ENCODE measurements around the gene ACADVL.
A peak's percentile ranks its signal among the peaks of the same experiment; 100 is the strongest.
"Not testable (repeated sequence)": the region's sequence is repeated elsewhere in the genome, so short reads cannot be mapped to it uniquely, and the experiment has no call there.

Gene ACADVL

GRCh38 chr17:7179317-7180254 is 40.2 kb upstream of the ACADVL start, which contains the start of gene ASGR1:
ASGR1 (minus strand) TSS chr17:7179370; CDS start chr17:7178563, 807 bp downstream.
- in situ Hi-C loops (cut with HindIII; ENCODE audit: low pct_unique_long_range_greater_than_20kb, low sequenced_read_pairs) = no loop called here

GRCh38 chr17:7182101-7182500 is 37.6 kb upstream of the ACADVL start:
- in situ Hi-C loops (cut with HindIII; ENCODE audit: low pct_unique_long_range_greater_than_20kb, low sequenced_read_pairs); DNase-seq (ENCODE audit: low read depth in 1 of 2, low spot score in 1 of 2): not testable (repeated sequence)

More at GRCh38 chr17:7179317-7180254, 40.2 kb upstream of the ACADVL start, which contains the start of gene ASGR1:
- no peak for DNase-seq (ENCODE audit: low read depth in 1 of 2, low spot score in 1 of 2)
- no peak for TF ChIP-seq JUND (IDR thresholded peaks at IDR 0.05; ENCODE audit: low read depth)

GRCh38 chr17:7183433-7184090 is 36.2 kb upstream of the ACADVL start:
- no peak for DNase-seq (ENCODE audit: low read depth in 1 of 2, low spot score in 1 of 2)
- no peak for TF ChIP-seq JUND (IDR thresholded peaks at IDR 0.05; ENCODE audit: low read depth)
- in situ Hi-C loops (cut with HindIII; ENCODE audit: low pct_unique_long_range_greater_than_20kb, low sequenced_read_pairs) = no loop called here

- no peak for TF ChIP-seq JUND (IDR thresholded peaks at IDR 0.05; ENCODE audit: low read depth)
- in situ Hi-C loops (cut with HindIII; ENCODE audit: low pct_unique_long_range_greater_than_20kb, low sequenced_read_pairs) = no loop called here
- no peak for DNase-seq (ENCODE audit: low read depth in 1 of 2, low spot score in 1 of 2)
Measured at GRCh38 chr17:7184091-7184488, 35.6 kb upstream of the ACADVL start.

GRCh38 chr17:7184647-7185046 is 35.1 kb upstream of the ACADVL start:
- no peak for TF ChIP-seq JUND (IDR thresholded peaks at IDR 0.05; ENCODE audit: low read depth)
- DNase-seq (ENCODE audit: low read depth in 1 of 2, low spot score in 1 of 2) = no peak
- in situ Hi-C loops (cut with HindIII; ENCODE audit: low pct_unique_long_range_greater_than_20kb, low sequenced_read_pairs) = no loop called here

GRCh38 chr17:7186241-7186640 is 33.5 kb upstream of the ACADVL start:
- in situ Hi-C loops (cut with HindIII; ENCODE audit: low pct_unique_long_range_greater_than_20kb, low sequenced_read_pairs) = no loop called here
- no peak for TF ChIP-seq JUND (IDR thresholded peaks at IDR 0.05; ENCODE audit: low read depth)
- no peak for DNase-seq (ENCODE audit: low read depth in 1 of 2, low spot score in 1 of 2)

- in situ Hi-C loops (cut with HindIII; ENCODE audit: low pct_unique_long_range_greater_than_20kb, low sequenced_read_pairs) = no loop called here
- no peak for TF ChIP-seq JUND (IDR thresholded peaks at IDR 0.05; ENCODE audit: low read depth)
- DNase-seq (ENCODE audit: low read depth in 1 of 2, low spot score in 1 of 2) = no peak
Measured at GRCh38 chr17:7190276-7190917, 29.3 kb upstream of the ACADVL start.

GRCh38 chr17:7191069-7191468 is 28.7 kb upstream of the ACADVL start:
- no peak for DNase-seq (ENCODE audit: low read depth in 1 of 2, low spot score in 1 of 2)
- no peak for TF ChIP-seq JUND (IDR thresholded peaks at IDR 0.05; ENCODE audit: low read depth)
- in situ Hi-C loops (cut with HindIII; ENCODE audit: low pct_unique_long_range_greater_than_20kb, low sequenced_read_pairs) = no loop called here

GRCh38 chr17:7191571-7192270 is 28.0 kb upstream of the ACADVL start:
- in situ Hi-C loops (cut with HindIII; ENCODE audit: low pct_unique_long_range_greater_than_20kb, low sequenced_read_pairs) = no loop called here
- peak; percentile 46 to 59 for DNase-seq (ENCODE audit: low read depth in 1 of 2, low spot score in 1 of 2)

GRCh38 chr17:7192271-7192937 is 27.3 kb upstream of the ACADVL start:
- in situ Hi-C loops (cut with HindIII; ENCODE audit: low pct_unique_long_range_greater_than_20kb, low sequenced_read_pairs) = no loop called here
- no peak for DNase-seq (ENCODE audit: low read depth in 1 of 2, low spot score in 1 of 2)
- TF ChIP-seq JUND (IDR thresholded peaks at IDR 0.05; ENCODE audit: low read depth) = no peak

More at GRCh38 chr17:7191571-7192270, 28.0 kb upstream of the ACADVL start:
- no peak for TF ChIP-seq JUND (IDR thresholded peaks at IDR 0.05; ENCODE audit: low read depth)

GRCh38 chr17:7195971-7196370 is 23.8 kb upstream of the ACADVL start:
- in situ Hi-C loops (cut with HindIII; ENCODE audit: low pct_unique_long_range_greater_than_20kb, low sequenced_read_pairs) = no loop called here
- DNase-seq (ENCODE audit: low read depth in 1 of 2, low spot score in 1 of 2) = no peak
- TF ChIP-seq JUND (IDR thresholded peaks at IDR 0.05; ENCODE audit: low read depth) = no peak
